ENCODE results near the gene JAKMIP3.

The JAKMIP3 gene

DNA sequence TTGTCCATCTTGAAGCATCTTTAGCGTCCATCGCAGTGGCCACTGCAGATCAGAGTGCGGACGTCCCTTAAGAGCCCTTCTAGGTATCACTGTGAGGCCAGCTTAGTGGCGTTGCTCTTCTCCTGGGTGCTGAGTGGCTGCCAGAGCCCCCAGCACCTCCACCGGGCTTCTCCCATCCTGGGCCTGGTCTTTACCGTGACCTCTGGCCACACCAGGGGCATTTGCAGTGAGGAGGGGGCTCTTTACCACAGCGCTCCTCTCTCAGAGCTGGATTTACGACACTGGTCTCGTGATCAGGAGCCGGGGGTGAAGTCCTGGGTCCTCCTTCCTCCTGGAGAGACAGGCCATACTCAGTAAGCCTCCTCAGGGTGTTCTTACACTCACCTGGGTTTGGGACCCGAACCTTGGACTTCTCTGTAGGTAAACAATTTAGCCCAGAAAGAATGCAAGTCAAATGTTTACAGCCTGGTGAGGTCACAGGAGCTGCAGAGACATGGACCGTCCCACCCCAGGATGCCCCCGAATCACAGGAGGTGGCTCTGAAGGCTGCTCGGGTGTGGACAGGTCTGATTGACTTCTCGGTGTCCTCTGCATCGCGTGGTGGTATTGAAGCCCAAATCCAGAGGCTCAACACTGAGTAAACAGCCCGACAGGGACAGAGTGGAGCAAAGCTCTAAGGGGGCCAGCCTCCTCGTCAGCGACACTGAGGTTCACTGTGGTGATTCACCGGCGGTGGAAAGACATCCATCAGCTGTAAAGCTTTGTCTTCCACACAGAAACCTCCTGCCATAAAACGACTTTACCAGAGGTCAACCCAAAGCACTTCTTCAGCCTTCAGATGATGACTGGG lies 33.0 kb downstream of the JAKMIP3 start:
- no peak for DNase-seq (ENCODE audit: low read depth in 2 of 2)

DNA sequence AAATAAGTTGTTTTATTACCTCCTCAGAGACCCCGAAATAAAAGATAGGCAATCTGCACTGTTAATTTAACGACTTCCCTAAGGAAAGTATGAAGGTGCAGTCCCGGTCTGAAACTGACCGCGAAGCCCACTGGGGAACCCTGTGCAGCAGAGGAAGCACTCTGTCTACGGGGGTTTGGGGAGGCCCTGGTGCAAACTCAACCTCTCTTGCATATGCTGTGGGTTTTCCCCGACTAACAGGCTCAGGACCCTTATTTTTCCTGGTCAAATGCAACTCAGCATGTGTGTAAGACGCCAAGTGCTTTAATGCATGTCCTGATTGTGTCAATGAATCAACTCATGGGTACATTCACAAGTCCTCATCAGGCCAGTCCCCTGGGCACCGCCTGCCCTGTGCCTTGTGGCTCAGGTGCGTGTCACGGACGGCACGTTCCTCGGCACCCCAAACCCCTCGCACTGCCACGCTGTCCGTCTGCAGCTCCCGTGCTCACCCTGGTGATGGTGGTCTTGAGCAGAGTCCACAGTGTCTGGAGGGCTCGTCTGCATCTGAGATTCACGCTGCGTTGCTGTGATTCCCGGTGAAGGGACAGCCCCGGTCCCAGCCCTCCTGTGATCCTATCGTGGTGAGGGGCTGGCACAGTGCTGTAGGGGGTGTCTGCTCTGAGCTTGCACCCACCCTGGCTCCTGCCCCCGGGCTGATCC lies 33.8 kb downstream of the JAKMIP3 start:
- DNase-seq (ENCODE audit: low read depth in 2 of 2): no peak

DNA sequence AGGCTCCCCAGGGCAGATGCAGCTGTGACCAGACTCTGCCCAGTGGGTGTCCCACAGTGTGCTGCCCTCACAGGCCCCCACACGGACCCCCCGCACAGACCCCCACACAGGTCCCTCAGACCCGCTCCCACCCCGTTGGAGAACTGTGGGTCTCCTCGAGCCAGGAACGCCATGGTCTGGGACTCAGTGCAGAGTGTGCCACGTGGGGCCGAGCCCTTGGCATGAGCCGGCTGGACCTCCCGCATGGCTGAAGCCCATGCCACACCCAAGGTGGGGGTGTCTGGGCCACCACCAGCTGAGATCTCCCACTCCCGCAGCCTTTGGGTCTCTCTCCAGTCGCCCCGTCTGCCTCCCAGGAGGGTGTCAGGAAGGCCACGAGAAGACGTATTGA lies 34.3 kb downstream of the JAKMIP3 start:
- no peak for DNase-seq (ENCODE audit: low read depth in 2 of 2)

DNA sequence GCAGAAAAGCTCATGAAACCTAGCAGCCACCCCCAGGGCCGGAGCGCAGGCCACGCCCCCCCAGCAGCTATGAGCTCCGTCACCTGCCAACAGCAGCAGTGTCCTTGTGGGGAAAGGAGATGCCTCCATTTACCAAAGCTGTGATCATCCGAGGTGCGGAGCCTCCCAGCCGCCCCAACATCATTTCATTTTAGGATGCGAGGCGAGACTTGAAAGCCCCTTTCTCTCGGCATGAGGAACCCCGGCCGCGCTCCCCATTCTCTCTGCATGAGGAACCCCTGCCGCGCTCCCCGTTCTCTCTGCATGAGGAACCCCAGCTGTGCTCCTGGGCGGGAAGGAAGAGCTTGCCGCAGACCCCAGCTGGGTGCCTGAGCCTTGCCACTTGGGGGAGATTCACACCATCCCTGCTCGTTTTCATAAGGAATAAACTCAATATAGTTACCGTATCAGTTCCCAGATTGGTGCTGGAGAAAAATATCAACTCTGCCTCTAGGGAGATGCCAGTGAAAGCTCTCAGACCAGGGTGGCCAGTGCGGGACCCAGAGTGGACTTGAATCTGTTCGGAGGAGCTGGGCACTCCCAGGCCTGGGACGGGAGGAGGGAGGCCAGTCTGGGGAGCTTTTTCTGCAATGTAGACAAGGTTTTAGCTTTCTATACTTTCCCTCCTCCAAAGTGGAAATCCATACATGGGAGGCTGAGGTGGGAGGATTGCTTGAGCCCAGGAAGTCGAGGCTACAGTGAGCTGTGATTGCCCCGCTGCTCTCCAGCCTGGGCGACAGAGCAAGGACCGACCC lies 35.0 kb downstream of the JAKMIP3 start:
- no peak for DNase-seq (ENCODE audit: low read depth in 2 of 2)

DNA sequence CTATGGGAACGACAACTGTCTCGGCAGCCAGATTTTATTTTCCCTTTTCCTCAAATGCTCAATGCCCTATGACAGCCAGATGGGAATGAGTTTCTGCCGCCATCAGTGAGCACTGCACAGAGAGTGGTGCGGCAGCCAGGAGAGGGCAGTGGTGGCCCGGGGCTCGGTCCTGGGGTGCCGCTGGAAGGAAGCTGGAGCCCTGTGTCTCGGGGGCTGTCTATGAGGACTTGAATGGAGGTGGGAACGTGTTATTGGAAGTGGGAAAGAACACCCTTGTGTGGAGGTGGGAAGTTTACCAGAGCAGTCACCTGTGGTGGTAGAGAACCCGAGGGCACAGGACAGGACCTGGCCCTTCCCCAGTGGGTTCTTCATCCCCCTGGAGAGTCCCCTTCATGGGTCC lies 35.8 kb downstream of the JAKMIP3 start:
- DNase-seq (ENCODE audit: low read depth in 2 of 2): no peak

DNA sequence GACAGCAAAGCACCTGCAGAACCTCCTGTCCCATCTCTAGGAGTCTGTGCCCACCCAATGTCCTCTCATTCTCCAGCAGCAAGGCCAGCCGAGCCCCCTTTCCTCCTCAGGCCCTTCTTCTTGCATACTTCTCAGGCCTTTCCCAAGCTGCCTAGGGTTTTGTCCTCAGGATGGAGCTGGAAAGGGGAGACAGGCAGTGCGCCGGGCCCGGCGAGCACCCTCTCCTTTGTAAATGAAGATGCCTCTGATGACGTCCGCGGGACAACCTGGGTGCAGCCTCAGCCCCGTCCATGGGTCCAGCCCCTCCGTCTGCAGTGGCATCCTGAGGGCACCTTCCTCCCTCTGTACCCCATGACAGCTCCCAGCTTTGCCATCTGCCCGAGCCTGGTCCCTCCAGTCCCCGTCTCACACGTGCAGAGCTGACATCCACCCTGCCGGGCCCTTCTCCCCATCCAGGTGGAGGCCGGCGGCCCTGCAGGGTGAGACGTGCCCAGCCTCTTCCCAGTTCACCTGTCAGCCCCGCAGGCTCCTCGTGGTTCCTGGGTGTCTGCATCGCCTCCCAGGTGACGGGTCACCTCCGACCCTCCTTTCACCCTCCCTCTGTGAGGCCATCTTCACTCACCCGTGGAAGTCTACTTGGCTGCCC lies 36.4 kb downstream of the JAKMIP3 start:
- DNase-seq (ENCODE audit: low read depth in 2 of 2): no peak

DNA sequence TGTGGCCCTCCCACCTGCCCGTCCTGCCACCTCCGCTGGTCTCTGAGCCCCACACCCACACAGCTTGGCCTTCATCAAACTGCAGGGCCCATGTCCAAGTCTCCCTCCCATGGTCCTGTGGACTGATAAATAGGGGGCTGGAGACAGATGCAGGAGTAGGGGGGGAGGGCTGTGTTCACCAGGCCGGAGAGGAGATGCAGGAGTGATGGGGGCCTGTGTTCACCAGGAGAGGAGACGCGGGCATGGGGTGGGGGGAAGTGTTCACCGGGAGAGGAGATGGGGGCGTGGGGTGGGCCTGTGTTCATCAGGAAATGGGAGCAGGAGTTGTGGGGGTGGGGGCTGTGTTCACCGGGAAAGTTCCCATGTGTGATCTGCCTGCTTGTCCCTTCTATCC lies 37.0 kb downstream of the JAKMIP3 start:
- DNase-seq (ENCODE audit: low read depth in 2 of 2): no peak

DNA sequence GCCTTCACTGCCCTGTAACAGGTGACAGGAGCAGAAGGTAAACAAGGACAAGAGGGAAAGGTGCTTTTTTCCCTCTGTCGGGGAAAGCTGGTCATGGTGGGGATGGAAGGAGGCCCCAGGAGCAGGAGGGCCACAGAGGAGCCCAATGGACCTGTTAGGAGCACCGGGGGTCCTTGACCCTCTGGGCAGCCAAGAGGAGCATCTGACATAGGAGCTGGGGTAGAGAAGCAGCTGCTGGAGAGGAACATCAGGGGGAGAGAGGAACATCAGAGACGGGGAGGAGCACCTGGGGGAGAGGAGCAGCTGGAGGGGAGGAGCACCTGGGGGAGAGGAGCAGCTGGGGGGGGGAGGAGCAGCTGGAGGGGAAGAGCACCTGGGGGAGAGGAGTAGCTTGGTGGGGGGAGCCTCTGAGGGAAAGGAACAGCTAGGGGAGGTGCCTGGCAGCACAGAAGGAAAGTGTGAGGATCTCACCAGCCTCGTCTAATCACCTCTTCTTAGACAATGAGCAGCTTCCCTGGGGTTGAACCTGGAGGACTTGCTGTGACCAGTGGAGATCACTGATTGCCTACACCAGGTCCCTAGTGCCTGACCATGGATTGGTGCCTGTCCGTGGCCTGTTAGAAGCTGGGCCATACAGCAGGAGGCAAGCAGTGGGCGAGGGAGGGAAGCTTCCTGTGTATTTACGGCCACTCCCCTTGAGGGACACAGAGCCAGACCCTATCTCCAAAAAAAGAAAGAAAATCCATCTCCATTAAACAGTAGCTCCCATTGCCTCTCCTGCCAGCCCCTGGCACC lies 37.6 kb downstream of the JAKMIP3 start:
- DNase-seq (ENCODE audit: low read depth in 2 of 2): no peak

DNA sequence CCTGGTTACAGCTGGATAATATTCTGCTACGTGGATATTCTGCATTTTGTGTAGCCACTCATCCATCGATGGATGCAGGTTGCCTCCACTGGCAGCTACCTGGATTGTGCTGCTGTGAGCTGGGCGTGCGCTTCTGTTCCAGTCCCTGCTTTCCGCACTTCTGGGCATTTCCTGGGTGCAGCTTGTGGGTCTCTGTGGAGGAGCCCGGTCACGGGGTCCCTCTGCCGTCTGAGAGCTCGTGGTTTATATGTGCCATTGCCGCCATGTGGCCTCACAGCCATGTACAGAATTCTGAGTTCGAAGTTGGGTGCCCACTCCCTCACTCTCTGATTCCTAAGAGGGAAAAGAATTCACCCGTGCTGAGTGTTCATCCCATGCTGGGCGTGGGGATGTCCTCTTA lies 38.3 kb downstream of the JAKMIP3 start:
- no peak for DNase-seq (ENCODE audit: low read depth in 2 of 2)

DNA sequence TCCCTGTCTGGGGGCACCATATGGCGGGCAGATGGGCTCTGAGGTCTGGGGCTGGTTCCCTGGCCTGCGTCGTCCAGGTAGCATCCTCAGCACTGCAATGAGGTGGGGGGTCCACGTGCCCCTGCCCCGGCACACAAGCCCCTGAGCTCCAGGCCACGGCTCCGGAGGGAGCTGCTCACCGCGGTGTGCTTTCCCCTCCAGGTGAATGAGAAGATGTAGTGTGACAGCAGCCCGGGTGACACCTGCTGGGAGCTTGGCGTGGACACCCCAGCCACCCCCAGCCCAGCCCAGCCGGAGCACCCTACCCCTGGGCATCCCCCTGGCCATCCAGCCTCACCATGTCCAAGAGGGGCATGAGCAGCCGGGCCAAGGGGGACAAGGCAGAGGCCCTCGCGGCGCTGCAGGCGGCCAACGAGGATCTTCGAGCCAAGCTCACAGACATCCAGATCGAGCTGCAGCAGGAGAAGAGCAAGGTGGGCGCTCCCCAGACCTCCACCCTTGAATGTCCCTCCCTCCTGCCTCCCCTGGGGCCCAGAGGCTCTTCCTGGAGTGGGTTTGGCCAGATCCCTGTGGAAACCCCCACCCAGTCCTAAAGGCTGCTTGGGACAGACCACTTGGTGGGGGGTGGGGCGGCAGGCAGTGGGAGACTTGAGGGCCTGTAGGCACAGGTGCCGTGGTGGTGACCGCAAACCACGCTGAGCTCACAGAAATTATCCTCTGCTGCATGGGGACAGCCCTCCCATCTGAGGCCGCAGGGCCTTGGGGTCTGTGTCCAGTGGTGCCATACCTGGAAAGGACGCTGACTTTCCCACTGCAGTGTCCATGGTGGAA lies 38.9 kb downstream of the JAKMIP3 start:
- DNase-seq (ENCODE audit: low read depth in 2 of 2): no peak

DNA sequence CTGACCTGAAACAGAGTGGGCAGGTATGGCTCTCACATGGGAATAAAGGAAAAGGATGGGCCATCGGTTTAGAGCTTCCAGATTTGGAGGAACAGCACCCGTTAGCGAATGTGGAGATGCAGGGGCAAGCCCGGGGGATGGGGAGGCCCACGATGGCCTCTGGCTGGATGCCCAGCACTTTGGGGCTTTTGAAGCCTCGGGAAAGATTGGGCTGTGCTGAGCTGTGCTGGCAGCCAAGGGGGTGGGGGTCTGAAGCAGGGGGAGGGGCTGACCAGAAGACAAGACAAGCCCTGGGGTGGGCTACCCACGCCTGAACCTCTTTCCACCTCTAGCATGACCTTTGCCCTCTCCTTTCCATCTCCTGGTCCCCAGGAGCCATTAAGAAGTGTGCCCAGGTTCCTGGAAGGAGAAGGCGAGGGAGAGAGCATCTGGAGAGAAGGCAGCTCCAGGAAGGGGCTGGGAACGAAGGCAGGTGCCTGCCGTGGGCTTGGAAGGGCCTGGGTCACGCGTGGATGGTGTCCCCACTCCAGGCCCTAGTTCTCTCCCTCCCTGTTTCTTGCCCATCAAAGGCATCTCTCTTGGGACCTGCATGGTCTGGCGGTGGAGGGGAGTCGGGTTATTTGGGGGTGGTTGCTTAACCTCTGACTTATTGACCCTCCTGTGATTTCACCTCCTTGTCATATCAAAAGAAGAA lies 39.7 kb downstream of the JAKMIP3 start:
- DNase-seq (ENCODE audit: low read depth in 2 of 2): no peak

DNA sequence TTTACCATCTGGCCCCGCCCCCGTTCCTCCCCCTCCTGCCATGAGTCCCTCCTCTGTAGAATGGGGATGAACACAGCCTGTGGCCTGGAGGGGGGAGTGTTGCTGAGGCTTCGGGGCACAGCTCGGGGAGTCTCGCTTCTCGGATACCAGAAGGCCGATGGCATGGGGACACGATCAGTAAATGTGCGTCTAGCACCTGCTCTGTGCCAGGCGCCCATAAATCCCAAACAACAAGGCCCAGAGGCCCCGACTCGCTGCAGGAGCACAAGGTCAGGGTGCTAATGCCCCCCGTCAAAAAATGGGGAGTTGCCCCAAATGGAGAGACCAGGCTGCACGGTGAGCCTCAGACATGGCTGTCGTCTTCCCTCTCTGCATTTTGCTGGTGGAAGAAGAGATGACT lies 40.7 kb downstream of the JAKMIP3 start:
- DNase-seq (ENCODE audit: low read depth in 2 of 2): no peak

DNA sequence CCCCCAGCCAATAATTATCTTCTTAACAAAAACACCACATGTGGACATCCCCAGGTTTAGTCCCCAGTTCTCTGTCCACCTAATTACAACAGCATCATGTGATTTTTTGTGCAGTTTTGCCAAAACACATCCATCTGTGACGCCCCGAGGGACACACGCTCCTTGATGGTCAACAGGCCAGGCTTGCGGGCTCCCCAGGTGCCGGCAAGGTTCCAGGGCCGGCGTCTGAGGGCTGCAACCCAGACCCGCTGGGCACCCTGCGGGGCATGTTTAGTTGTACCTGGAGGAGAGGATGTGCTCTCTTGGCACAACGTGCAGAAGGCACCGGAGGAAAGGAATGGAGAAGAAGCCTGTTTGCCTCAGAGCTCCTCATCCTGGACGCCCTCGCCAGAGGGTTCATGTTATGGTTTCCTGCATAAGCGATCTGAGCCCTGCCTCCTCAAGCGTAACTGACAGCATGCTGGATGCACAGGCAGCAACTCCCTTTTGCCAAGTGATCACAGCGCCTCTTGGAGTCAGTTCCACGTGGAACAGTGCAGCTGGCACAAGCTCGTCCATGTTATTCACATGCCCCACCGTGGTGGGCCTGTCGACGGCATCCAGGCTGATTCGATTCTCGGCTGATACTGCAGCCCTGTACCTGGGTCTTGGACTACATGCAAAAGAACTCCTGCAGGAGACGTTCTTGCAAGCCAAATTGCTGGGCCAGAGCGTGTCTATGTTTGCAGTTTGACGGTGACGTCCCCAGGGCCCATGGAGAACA lies 41.6 kb downstream of the JAKMIP3 start:
- no peak for DNase-seq (ENCODE audit: low read depth in 2 of 2)

DNA sequence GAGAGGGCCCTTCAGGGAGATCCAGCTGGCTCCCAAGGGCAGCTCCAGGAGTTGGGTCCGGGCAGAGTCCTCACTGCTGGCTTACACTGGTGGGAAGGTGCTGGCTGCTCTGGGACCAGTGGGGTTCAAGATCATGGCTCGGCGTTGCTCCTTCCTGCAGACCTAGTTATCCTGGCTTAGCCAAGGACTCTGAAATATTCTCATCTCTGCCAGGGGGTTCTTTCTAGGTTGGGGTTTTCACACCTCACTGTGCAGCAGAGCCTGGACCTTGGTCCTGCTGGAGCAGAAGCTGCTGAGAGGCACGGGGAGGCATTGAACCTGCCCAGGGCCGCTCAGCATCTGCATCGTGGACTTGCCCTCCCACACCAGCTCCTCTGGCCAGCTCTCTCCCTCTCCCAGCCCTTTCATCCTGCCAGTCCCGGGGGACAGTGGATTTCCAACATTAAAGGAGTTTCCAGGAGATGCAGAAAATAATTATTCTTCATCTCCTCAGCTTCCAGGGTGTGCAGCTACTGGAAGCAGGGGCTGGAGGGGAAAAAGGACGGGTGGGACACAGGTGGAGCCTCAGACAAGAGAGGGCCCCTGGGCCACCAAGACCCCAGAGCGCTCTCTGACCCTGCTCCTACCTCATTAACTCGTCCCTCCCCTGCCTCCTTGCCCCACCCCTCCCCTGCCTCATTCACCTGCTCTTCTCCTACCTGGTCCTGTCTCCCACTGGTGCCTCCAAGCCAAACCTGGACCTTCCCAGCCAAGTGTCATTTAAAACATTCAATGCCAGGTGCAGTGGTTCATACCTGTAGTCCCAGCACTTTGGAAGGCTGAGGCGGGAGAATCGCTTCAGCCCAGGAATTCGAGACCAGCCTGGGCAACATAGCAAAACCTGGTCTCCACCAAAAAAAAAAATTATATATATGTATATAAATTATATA lies 42.5 kb downstream of the JAKMIP3 start:
- DNase-seq (ENCODE audit: low read depth in 2 of 2): no peak

DNA sequence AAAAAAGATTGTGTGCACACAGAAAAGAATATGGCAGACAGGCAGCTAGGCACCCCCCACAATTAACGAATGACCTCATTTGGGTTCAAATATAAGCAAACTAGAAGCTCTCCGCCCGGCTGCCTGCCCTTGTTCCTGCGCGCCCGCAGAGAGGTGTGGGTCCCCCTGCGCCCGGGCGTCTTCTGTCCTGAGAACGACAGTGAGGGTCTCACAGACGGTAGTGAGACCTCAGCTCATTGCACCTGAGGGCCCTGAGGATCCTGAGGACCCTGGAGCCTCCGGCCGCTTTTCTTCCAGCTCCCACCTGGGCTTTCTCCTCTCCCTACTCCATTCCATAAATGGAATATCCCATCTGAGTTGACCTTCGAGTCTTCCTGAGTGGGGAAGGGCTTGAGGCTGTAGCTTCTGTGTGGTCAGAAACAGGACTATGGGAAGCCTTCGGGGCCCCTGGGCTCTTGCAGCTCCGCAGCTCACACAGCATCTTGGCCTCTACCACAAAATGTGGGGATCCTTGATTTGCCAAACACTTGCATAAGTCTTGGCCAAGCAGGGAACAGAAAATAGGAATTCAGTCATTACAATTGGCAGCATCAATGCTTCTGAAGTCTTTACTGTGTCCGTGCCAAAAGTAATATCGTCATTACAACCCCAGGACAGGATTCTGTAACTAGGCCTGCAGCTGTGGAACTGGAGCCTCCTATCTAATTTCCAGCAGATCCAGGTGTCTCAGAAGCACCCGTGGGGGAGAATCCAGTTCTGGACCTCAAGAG lies 43.8 kb downstream of the JAKMIP3 start:
- DNase-seq (ENCODE audit: low read depth in 2 of 2): no peak

DNA sequence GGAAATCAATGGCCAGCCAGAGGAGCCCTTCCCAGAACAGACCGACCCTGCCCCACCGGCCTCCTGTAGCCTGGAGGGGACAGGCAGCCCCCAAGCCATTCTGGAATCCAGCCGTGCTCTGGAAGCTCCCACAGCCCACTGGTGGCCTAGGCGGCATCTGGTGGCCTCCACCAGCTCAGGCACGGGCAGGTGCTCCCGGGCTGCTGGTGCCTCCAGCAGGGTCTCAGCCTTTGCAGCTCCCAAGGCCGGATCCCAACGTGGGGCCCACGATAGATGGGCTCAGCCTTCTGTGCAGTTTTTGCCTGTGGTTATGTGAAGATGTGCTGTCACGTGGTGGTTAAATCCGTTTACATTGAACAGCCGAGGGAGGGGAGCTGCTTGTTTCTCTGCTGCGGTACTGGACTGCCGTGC lies 44.4 kb downstream of the JAKMIP3 start:
- no peak for DNase-seq (ENCODE audit: low read depth in 2 of 2)

DNA sequence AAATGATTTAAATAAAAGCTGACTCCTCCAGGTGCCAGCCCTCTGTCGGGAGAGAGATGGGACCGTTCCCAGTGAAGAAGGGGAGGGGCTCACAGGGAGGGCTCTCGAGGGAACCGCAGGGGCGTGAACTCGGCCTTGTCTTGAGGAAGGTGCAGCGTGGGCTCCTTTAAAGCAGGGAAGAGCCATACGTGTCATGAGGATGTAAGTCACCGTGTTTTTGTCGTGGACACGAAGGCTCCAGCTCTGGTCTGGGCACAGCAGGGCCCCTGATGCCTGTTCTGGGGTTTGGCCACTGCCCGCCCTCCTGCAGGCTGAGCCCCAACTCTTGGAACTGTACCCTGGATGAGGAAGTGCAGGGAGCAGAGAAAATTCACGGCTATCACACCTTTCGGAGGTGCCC lies 45.0 kb downstream of the JAKMIP3 start:
- DNase-seq (ENCODE audit: low read depth in 2 of 2): no peak

Measured in activated CD4-positive, alpha-beta T cell treated with anti-CD3 and anti-CD28 coated beads for 24 hours (primary cell).